Small intestine (tissue), 7 donors: Measurements from ENCODE around the gene SOX14. TPM values are rescaled to one million over a fixed set of nuclear protein-coding genes. Genes with fewer than 3 reads are reported as not detected.

ENCODE experiments used
- DNase-seq, 2 donors: peaks; one replicate each; pipeline versions ENCODE4 v3.0.0 to v3.0.0-alpha.2; 2013
- FAIRE-seq: peaks from 2 replicates; lab custom pipeline; 2012; peaks lifted over from hg19 to GRCh38; lab: Jason Lieb, UNC
- H3K27ac ChIP-seq, 3 donors: one replicate each; pipeline ENCODE4 v1.5.1; 2013; ENCODE audit warnings: low read length in 2 of 3, mild to moderate bottlenecking in 2 of 3, control low read depth in 1 of 3, inconsistent platforms in 1 of 3, low read depth in 1 of 3, moderate library complexity in 1 of 3
- H3K27me3 ChIP-seq, 3 donors: one replicate each; pipeline ENCODE4 v1.6.1; 2013; ENCODE audit warnings: low read length in 3 of 3, inconsistent platforms in 1 of 3; ENCODE audit not compliant: control insufficient read depth in 3 of 3, insufficient read depth in 3 of 3
- H3K36me3 ChIP-seq, 3 donors: one replicate each; pipeline ENCODE4 v1.6.1; 2013; ENCODE audit warnings: low read length in 3 of 3, inconsistent platforms in 1 of 3, low read depth in 1 of 3, mild to moderate bottlenecking in 1 of 3, moderate library complexity in 1 of 3; ENCODE audit not compliant: control insufficient read depth in 3 of 3, insufficient read depth in 2 of 3
- H3K4me1 ChIP-seq, 3 donors: one replicate each; pipeline ENCODE4 v1.6.1; 2013; ENCODE audit warnings: low read length in 2 of 3, inconsistent platforms in 1 of 3, low read depth in 1 of 3, mild to moderate bottlenecking in 1 of 3, moderate library complexity in 1 of 3; ENCODE audit not compliant: control insufficient read depth in 3 of 3, insufficient read depth in 2 of 3
- H3K4me3 ChIP-seq, 3 donors: one replicate each; pipeline ENCODE4 v1.5.1; 2013; ENCODE audit warnings: low read length in 3 of 3, control low read depth in 1 of 3, inconsistent platforms in 1 of 3, low read depth in 1 of 3, mild to moderate bottlenecking in 1 of 3, moderate library complexity in 1 of 3
- H3K9me3 ChIP-seq, 2 donors: one replicate each; pipeline ENCODE4 v1.6.1; 2013; ENCODE audit warnings: low read depth in 1 of 2, low read length in 1 of 2; ENCODE audit not compliant: control insufficient read depth in 2 of 2, insufficient read depth in 1 of 2
- WGBS, 3 donors: extraction: QIAGEN DNeasy Blood & Tissue Kit; methylation state at CpG; one replicate each; pipeline ENCODE4 v1.1.7; 2013; 5-methylcytosine and 5-hydroxymethylcytosine counted together
- polyA plus RNA-seq, 4 donors: library from polyadenylated mRNA; stranded (reverse) in 3 of 4; unstranded in 1 of 4; fragments of 200-250 nt in 3 of 4; fragments of 120-200 nt in 1 of 4; gene quantifications; one replicate each; pipeline versions ENCODE4 v1.2.1 to v1.2.3, GENCODE V29; 2013
- donor health status: healthy with polysubstance abuse.
- donor health status: control.
- donor health status: control.
- donor health status: Bipolar disorder and iron deficiency.
- donor health status: healthy.

The SOX14 gene
- polyA plus RNA-seq, 4 donors: not detected

DNA sequence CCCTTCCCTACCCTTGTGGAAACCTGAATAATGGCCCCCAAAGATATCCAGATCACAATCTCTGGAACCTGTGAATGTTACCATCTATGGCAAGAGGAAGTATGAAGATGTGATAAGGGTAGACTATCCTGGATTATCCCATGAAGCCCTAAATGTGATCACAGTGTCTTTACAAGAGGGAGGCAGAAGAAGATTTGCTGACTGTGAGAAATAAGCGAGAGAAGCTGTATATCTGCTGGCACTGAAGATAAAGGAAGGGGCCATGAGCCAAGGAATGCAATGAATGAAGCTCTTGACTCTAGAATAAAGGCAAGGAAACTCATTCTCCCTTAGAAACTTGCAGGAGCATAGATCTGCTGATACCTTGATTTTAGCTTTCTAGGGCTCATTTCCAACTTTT is 39.1 kb downstream of the SOX14 start:
- Histone ChIP-seq H3K27me3 (no peaks in the 10 kb centered on the region), H3K9me3 (no peaks in the 10 kb centered on the region), H3K4me1 (no peaks in the 10 kb centered on the region), H3K36me3 (no peaks in the 10 kb centered on the region), H3K4me3 (no peak overlapping the region), H3K27ac (no peak overlapping the region)
- WGBS, 3 donors: 65 to 74% (median 70%) methylated on average over 1 of the region's 1 CpG
- DNase-seq (no peak), FAIRE-seq (no peak)

DNA sequence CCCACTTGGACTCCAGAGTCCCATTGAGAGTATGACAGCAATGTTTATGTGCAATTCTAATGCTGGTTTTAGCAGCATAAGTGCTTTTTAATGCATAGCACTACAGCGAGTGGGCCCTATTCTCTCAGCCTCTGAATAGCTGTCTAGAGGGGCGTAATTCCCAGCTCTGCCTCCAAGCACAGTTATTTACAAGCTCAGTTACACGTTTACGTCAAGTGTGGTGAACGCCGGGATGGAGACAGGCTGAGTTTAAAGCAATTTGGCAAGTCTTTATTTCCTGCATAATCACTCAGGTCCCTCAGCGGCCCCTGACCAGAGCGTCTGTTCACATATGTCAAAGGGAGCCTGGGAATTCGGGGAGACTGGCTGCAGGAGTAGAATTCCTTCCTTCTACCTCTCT is 43.9 kb downstream of the SOX14 start:
- WGBS, 3 donors: 28 to 50% (median 44%) methylated on average over 9 of the region's 9 CpGs
- H3K4me1 ChIP-seq: no peaks in the 10 kb centered on the region
- no peaks in the 10 kb centered on the region for H3K36me3 ChIP-seq
- no peaks in the 10 kb centered on the region for H3K9me3 ChIP-seq
- H3K27ac ChIP-seq: no peak overlapping the region
- H3K4me3 ChIP-seq: no peak overlapping the region
- no peak for FAIRE-seq
- H3K27me3 ChIP-seq: peaks cover 0 to 2% (median 0%) of the 10 kb centered on the region in 3 donors
- no peak for DNase-seq

DNA sequence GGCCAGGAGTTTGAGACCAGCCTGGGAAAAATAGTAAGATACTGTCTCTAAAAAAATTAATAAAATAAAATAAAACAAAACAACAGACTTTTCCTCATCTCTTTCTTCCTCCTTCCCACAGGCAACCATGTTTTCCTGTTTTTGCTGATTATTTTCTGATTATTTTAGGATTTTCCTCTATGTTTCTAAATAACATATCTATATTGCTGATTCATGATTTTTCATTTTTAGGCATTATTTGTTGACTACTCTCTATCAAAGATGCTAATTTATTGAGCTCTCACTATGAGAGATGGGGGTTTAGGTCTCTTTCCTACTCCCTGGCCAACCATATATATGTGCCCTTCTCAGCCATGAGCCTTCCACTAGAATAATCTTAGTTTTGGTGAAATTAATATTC is 45.4 kb downstream of the SOX14 start:
- Histone ChIP-seq H3K36me3 (no peaks in the 10 kb centered on the region), H3K27me3 (peaks cover 0 to 2% (median 0%) of the 10 kb centered on the region in 3 donors), H3K9me3 (no peaks in the 10 kb centered on the region), H3K27ac (no peak overlapping the region), H3K4me1 (no peaks in the 10 kb centered on the region), H3K4me3 (no peak overlapping the region)
- FAIRE-seq (no peak), DNase-seq (no peak)

DNA sequence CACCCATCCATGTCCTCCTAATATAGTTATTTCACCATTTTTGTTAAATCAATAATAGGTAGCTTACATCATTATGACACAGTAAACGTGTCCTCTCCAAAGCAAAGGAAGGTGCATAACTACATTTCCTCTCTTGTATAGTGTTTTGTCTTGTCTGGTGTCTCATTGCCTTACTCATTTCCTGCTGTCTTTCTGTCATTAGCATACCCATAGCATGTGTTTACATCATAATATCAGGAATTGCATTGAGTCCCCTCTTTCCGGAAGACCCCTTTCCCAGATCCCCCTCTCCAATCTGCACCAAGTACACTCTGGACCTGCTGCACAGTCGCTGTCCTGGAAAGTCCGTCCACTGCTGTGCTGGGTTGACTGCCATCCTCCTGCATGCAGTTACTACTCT is 47.9 kb downstream of the SOX14 start:
- DNase-seq (no peak), FAIRE-seq (no peak)
- WGBS, 3 donors: 35 to 45% (median 39%) methylated on average over 4 of the region's 4 CpGs
- no peaks in the 10 kb centered on the region for H3K9me3 ChIP-seq
- no peaks in the 10 kb centered on the region for H3K4me1 ChIP-seq
- H3K27me3 ChIP-seq: peaks cover 0 to 2% (median 0%) of the 10 kb centered on the region in 3 donors
- no peaks in the 10 kb centered on the region for H3K36me3 ChIP-seq
- no peak overlapping the region for H3K4me3 ChIP-seq
- H3K27ac ChIP-seq: no peak overlapping the region

DNA sequence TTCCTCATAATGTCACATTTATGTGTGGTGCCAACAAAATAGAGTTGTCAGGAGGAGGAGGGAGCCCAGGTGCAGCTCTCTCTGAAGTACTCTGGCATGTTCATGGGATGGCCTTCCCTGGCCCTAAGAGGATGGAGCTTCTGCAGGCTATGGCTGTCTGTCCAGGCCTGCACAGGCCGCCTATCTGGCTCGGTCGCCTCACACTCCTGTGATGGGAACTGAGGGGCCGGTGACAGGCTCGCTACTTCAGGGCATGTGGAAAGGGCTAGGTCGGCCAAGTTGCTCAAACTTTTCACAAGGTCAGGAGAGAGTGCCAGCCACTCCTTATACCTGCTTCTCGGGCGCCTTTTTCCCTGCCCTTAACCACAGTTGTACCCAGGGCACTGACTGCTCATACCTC is 51.1 kb downstream of the SOX14 start:
- 86 to 91% (median 90%) methylated on average over 8 of the region's 8 CpGs for WGBS, 3 donors
- Histone ChIP-seq H3K4me3 (no peak overlapping the region), H3K36me3 (no peaks in the 10 kb centered on the region), H3K27ac (no peak overlapping the region), H3K9me3 (no peaks in the 10 kb centered on the region), H3K4me1 (no peaks in the 10 kb centered on the region), H3K27me3 (no peaks in the 10 kb centered on the region)
- FAIRE-seq: no peak
- no peak for DNase-seq

Other genes with a start within 250 kb of the SOX14 start
- gene CLDN18, start 245.8 kb downstream of the SOX14 start, polyA plus RNA-seq: 1 to 10 TPM in 1 of 4 donors, under 1 TPM in 3; 0.19 to 2.7 (median 0.36) TPM